HG02571 (cell line): ENCODE results near the gene FAF1.
"Not testable (repeated sequence)": the region's sequence is repeated elsewhere in the genome, so short reads cannot be mapped to it uniquely, and the experiment has no call there.

Experiments used
- ATAC-seq: cut with Tn5 transposase; IDR thresholded peaks from one replicate; pipeline ENCODE4 v1.9.1; 2021; ENCODE audit warnings: mild to moderate bottlenecking, moderate library complexity; ENCODE audit not compliant: unreplicated experiment

The FAF1 gene

GRCh38 chr1:50917138-50918137 is 42.6 kb downstream of the FAF1 start:
- no peak for ATAC-seq

- ATAC-seq: no peak
Observed at GRCh38 chr1:50915621-50916020, 44.4 kb downstream of the FAF1 start.

- ATAC-seq: no peak
Observed at GRCh38 chr1:50913954-50914353, 46.1 kb downstream of the FAF1 start.

- not testable (repeated sequence) for ATAC-seq
Observed at GRCh38 chr1:50910356-50910755, 49.7 kb downstream of the FAF1 start.

GRCh38 chr1:50907610-50908009 is 52.5 kb downstream of the FAF1 start:
- ATAC-seq: not testable (repeated sequence)

GRCh38 chr1:50906050-50906449 is 54.0 kb downstream of the FAF1 start:
- ATAC-seq: not testable (repeated sequence)

- no peak for ATAC-seq
Observed at GRCh38 chr1:50902419-50902818, 57.6 kb downstream of the FAF1 start.

GRCh38 chr1:50901872-50902271 is 58.2 kb downstream of the FAF1 start:
- no peak for ATAC-seq

- no peak for ATAC-seq
Observed at GRCh38 chr1:50898773-50899172, 61.3 kb downstream of the FAF1 start.

GRCh38 chr1:50894340-50894739 is 65.7 kb downstream of the FAF1 start:
- ATAC-seq: no peak

GRCh38 chr1:50893466-50893865 is 66.6 kb downstream of the FAF1 start:
- no peak for ATAC-seq

- ATAC-seq: not testable (repeated sequence)
Observed at GRCh38 chr1:50887555-50887954, 72.5 kb downstream of the FAF1 start.

- no peak for ATAC-seq
Observed at GRCh38 chr1:50880373-50880772, 79.7 kb downstream of the FAF1 start.

GRCh38 chr1:50879137-50879536 is 80.9 kb downstream of the FAF1 start:
- ATAC-seq: no peak

GRCh38 chr1:50878434-50878833 is 81.6 kb downstream of the FAF1 start:
- ATAC-seq: no peak

GRCh38 chr1:50877641-50878040 is 82.4 kb downstream of the FAF1 start:
- no peak for ATAC-seq

- peak; percentile 96 for ATAC-seq
Observed at GRCh38 chr1:50873458-50874187, 86.4 kb downstream of the FAF1 start.

GRCh38 chr1:50864845-50865244 is 95.2 kb downstream of the FAF1 start:
- not testable (repeated sequence) for ATAC-seq

- ATAC-seq: no peak
Observed at GRCh38 chr1:50861772-50862171, 98.3 kb downstream of the FAF1 start.

- ATAC-seq: no peak
Observed at GRCh38 chr1:50860702-50861101, 99.4 kb downstream of the FAF1 start.

- ATAC-seq: no peak
Observed at GRCh38 chr1:50860256-50860655, 99.8 kb downstream of the FAF1 start.

- ATAC-seq: no peak
Observed at GRCh38 chr1:50859657-50860056, 100.4 kb downstream of the FAF1 start.
